GM06990 (cell line): Measurements from ENCODE around the gene GPR6.

Experiments used
- DNase-seq: peaks from one replicate; pipeline ENCODE4 v3.0.0-alpha.2; 2011; ENCODE audit not compliant: insufficient read length; ENCODE audit errors: extremely low read depth
- H3K27me3 ChIP-seq: replicated peaks from 2 replicates; pipeline ENCODE4 v1.6.0; 2011; ENCODE audit warnings: low read length; ENCODE audit not compliant: control insufficient read depth, insufficient read depth
- H3K36me3 ChIP-seq: 2 replicates; pipeline ENCODE4 v1.5.1; 2011; ENCODE audit warnings: low read length; ENCODE audit not compliant: control insufficient read depth, insufficient read depth
- H3K4me3 ChIP-seq: replicated peaks from 2 replicates; pipeline ENCODE4 v1.5.1; 2011; ENCODE audit warnings: low read depth, mild to moderate bottlenecking, control low read depth, low read length
- TF ChIP-seq, protein P1 (sequence below): IDR thresholded peaks from 2 replicates; pipeline ENCODE4 v1.5.1; 2011; ENCODE audit warnings: low read length, control low read depth, mild to moderate bottlenecking, inconsistent platforms; ENCODE audit not compliant: insufficient read depth, poor library complexity, severe bottlenecking

GPR6 gene

DNA sequence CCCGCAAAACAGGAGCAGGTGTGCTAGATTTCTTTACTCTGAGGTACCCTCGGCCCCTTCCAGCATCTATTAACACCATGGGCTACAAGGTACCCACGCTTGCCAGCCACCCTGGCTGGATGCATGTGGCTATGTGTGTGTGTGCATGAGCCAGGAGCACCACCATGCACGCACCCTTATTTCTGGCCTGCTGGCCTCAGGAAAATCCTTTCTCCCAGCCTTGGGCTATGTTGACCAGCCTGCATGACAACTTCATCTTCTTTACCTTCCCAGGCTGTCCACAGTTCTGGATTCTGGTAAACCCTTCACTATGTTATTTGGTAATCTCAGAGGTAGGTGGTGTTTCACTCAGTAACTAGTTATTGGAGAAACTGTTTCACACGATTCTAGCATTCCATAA lies 40.4 kb downstream of the GPR6 start:
- H3K27me3 ChIP-seq, result no peaks in the 10 kb centered on the region
- H3K4me3 ChIP-seq, result no peak overlapping the region
- TF ChIP-seq, protein P1, sequence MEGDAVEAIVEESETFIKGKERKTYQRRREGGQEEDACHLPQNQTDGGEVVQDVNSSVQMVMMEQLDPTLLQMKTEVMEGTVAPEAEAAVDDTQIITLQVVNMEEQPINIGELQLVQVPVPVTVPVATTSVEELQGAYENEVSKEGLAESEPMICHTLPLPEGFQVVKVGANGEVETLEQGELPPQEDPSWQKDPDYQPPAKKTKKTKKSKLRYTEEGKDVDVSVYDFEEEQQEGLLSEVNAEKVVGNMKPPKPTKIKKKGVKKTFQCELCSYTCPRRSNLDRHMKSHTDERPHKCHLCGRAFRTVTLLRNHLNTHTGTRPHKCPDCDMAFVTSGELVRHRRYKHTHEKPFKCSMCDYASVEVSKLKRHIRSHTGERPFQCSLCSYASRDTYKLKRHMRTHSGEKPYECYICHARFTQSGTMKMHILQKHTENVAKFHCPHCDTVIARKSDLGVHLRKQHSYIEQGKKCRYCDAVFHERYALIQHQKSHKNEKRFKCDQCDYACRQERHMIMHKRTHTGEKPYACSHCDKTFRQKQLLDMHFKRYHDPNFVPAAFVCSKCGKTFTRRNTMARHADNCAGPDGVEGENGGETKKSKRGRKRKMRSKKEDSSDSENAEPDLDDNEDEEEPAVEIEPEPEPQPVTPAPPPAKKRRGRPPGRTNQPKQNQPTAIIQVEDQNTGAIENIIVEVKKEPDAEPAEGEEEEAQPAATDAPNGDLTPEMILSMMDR, result no peak
- no peak for DNase-seq
- H3K36me3 ChIP-seq, result no peaks in the 10 kb centered on the region

DNA sequence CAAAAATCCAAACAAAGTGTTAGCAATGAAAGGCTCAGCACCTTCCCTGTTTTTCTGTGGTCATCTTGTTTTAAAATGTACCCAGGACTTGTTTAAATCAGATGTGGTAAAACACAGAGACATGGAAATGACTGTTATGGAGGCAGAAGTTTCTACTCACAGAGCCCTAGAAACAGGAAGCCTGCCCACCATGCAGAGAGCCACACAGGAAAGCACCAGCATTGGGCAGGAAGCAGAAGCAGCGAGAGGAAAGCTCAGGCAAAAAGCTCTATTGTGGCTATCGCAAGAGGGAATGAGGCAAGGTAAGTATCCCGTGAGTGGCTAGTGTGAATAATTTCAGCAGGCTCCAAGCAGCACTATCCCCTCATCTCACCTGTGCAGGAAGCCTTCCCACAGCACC lies 42.8 kb downstream of the GPR6 start:
- Histone ChIP-seq H3K4me3 (no peak overlapping the region), H3K27me3 (no peaks in the 10 kb centered on the region), H3K36me3 (no peaks in the 10 kb centered on the region)
- DNase-seq, result no peak
- TF ChIP-seq, protein P1, result no peak

GRCh38 chr6:110029144-110029543 lies 51.0 kb downstream of the GPR6 start:
- TF ChIP-seq, protein P1, result no peak

More at GRCh38 chr6:110029144-110029543, 51.0 kb downstream of the GPR6 start:
- H3K27me3 ChIP-seq, result no peaks in the 10 kb centered on the region
- DNase-seq, result no peak
- H3K36me3 ChIP-seq, result no peaks in the 10 kb centered on the region
- no peak overlapping the region for H3K4me3 ChIP-seq
